ENCODE measurements around the gene B4GALNT4. TPM values are rescaled to one million over a fixed set of nuclear protein-coding genes. Genes with fewer than 3 reads are reported as not detected.

B4GALNT4 gene
- polyA plus RNA-seq, 1 experiment: 5.4 TPM

- TF ChIP-seq, protein P1, sequence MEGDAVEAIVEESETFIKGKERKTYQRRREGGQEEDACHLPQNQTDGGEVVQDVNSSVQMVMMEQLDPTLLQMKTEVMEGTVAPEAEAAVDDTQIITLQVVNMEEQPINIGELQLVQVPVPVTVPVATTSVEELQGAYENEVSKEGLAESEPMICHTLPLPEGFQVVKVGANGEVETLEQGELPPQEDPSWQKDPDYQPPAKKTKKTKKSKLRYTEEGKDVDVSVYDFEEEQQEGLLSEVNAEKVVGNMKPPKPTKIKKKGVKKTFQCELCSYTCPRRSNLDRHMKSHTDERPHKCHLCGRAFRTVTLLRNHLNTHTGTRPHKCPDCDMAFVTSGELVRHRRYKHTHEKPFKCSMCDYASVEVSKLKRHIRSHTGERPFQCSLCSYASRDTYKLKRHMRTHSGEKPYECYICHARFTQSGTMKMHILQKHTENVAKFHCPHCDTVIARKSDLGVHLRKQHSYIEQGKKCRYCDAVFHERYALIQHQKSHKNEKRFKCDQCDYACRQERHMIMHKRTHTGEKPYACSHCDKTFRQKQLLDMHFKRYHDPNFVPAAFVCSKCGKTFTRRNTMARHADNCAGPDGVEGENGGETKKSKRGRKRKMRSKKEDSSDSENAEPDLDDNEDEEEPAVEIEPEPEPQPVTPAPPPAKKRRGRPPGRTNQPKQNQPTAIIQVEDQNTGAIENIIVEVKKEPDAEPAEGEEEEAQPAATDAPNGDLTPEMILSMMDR (IDR thresholded peaks at IDR 0.05; ENCODE audit: insufficient read depth, low read depth, low read length): no peak
- Histone ChIP-seq H3K27me3 (ENCODE audit: control insufficient read depth, insufficient read depth, low read length) (peaks cover 2% of the 10 kb centered on the region), H3K4me3 (ENCODE audit: low read depth, low read length) (no peak overlapping the region), H3K36me3 (ENCODE audit: control insufficient read depth, insufficient read depth, low read length) (no peaks in the 10 kb centered on the region)
- CTCF ChIA-PET: no interaction called here
- POLR2A ChIA-PET: no interaction called here
- no peak for DNase-seq (ENCODE audit: low read depth)
Observed at GRCh38 chr11:380996-381395, 11.7 kb downstream of the B4GALNT4 start.

GRCh38 chr11:381501-382072 is 12.3 kb downstream of the B4GALNT4 start:
- TF ChIP-seq, protein P1 (IDR thresholded peaks at IDR 0.05; ENCODE audit: insufficient read depth, low read depth, low read length): no peak
- peaks cover 2% of the 10 kb centered on the region for H3K27me3 ChIP-seq (ENCODE audit: control insufficient read depth, insufficient read depth, low read length)
- DNase-seq (ENCODE audit: low read depth): no peak
- CTCF ChIA-PET: no interaction called here
- no peaks in the 10 kb centered on the region for H3K36me3 ChIP-seq (ENCODE audit: control insufficient read depth, insufficient read depth, low read length)
- POLR2A ChIA-PET: no interaction called here
- no peak overlapping the region for H3K4me3 ChIP-seq (ENCODE audit: low read depth, low read length)

- DNase-seq (ENCODE audit: low read depth): no peak
- no peaks in the 10 kb centered on the region for H3K36me3 ChIP-seq (ENCODE audit: control insufficient read depth, insufficient read depth, low read length)
- peaks cover 2% of the 10 kb centered on the region for H3K27me3 ChIP-seq (ENCODE audit: control insufficient read depth, insufficient read depth, low read length)
- no peak overlapping the region for H3K4me3 ChIP-seq (ENCODE audit: low read depth, low read length)
- POLR2A ChIA-PET: no interaction called here
- TF ChIP-seq, protein P1 (IDR thresholded peaks at IDR 0.05; ENCODE audit: insufficient read depth, low read depth, low read length): no peak
- CTCF ChIA-PET: no interaction called here
Observed at GRCh38 chr11:382081-382629, 12.9 kb downstream of the B4GALNT4 start.

DNA sequence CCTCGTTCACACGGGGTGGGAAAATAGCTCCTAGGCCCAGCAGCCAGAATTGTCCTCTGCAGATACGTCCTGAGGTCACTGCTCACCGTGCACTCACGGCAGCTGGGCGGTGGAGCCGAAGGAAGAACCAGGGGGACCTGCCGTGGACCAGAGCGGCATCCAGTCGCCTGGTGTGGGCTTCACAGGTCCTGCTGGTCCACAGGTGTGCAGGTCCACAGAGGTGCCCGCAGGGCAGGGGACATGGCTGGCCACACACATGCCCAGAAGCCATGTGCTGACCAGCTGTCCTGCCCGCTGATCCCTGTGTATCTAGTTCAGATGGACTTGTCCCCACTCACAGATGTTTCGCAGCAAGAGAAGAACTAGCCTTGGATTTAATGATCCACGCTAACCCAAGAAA is 14.1 kb downstream of the B4GALNT4 start:
- CTCF ChIA-PET: interaction anchor here (1.5 kb wide), 1 partner anchor 13 kb away, joined by 3 read pairs; no protein-coding TSS in a partner anchor
- Histone ChIP-seq H3K36me3 (ENCODE audit: control insufficient read depth, insufficient read depth, low read length) (no peaks in the 10 kb centered on the region), H3K4me3 (ENCODE audit: low read depth, low read length) (no peak overlapping the region), H3K27me3 (ENCODE audit: control insufficient read depth, insufficient read depth, low read length) (peaks cover 3% of the 10 kb centered on the region)
- TF ChIP-seq, protein P1 (IDR thresholded peaks at IDR 0.05; ENCODE audit: insufficient read depth, low read depth, low read length): no peak
- DNase-seq (ENCODE audit: low read depth): no peak
- POLR2A ChIA-PET: no interaction called here

- H3K27me3 ChIP-seq (ENCODE audit: control insufficient read depth, insufficient read depth, low read length): peaks cover 3% of the 10 kb centered on the region
- TF ChIP-seq, protein P1 (IDR thresholded peaks at IDR 0.05; ENCODE audit: insufficient read depth, low read depth, low read length): no peak
- no peak overlapping the region for H3K4me3 ChIP-seq (ENCODE audit: low read depth, low read length)
- DNase-seq (ENCODE audit: low read depth): no peak
- no peaks in the 10 kb centered on the region for H3K36me3 ChIP-seq (ENCODE audit: control insufficient read depth, insufficient read depth, low read length)
- POLR2A ChIA-PET: no interaction called here
- CTCF ChIA-PET: interaction anchor here (1.5 kb wide), 1 partner anchor 12 kb away, joined by 3 read pairs; no protein-coding TSS in a partner anchor
Observed at GRCh38 chr11:384511-384910, 15.2 kb downstream of the B4GALNT4 start.
